Kidney (tissue), 14 donors: Measurements from ENCODE around the gene RAPH1. TPM values are rescaled to one million over a fixed set of nuclear protein-coding genes. Genes with fewer than 3 reads are reported as not detected.

Source experiments
- DNase-seq, 5 donors: peaks; one replicate each; pipeline ENCODE4 v3.0.0-alpha.2; 2013 to 2020
- FAIRE-seq: peaks from 2 replicates; lab custom pipeline; 2012; peaks lifted over from hg19 to GRCh38; lab: Jason Lieb, UNC
- H3K27ac ChIP-seq, 2 donors: one replicate each; pipeline ENCODE4 v1.7.0; 2013; ENCODE audit warnings: low read depth in 2 of 2, low read length in 2 of 2, inconsistent platforms in 1 of 2
- H3K27me3 ChIP-seq: one replicate; pipeline ENCODE4 v1.7.1; 2013; ENCODE audit warnings: low read length, inconsistent platforms; ENCODE audit not compliant: control insufficient read depth, insufficient read depth
- H3K36me3 ChIP-seq, 3 donors: one replicate each; pipeline versions ENCODE4 v1.7.0 to v1.7.1; 2013; ENCODE audit warnings: low read length in 3 of 3, control low read depth in 1 of 3, inconsistent platforms in 1 of 3; ENCODE audit not compliant: insufficient read depth in 3 of 3, control insufficient read depth in 2 of 3
- H3K4me1 ChIP-seq, 3 donors: one replicate each; pipeline versions ENCODE4 v1.7.0 to v1.7.1; 2013; ENCODE audit warnings: low read length in 3 of 3, inconsistent platforms in 1 of 3, low read depth in 1 of 3; ENCODE audit not compliant: control insufficient read depth in 2 of 3, insufficient read depth in 2 of 3
- H3K4me3 ChIP-seq, 3 donors: one replicate each; pipeline versions ENCODE4 v1.7.0 to v1.8.1; 2013; ENCODE audit warnings: low read length in 3 of 3, control low read depth in 1 of 3, inconsistent platforms in 1 of 3
- H3K9ac ChIP-seq, 3 donors: one replicate each; pipeline versions ENCODE4 v1.7.0 to v1.7.1; 2013; ENCODE audit warnings: low read length in 3 of 3, control low read depth in 1 of 3, inconsistent platforms in 1 of 3
- H3K9me3 ChIP-seq, 3 donors: one replicate each; pipeline versions ENCODE4 v1.7.0 to v1.7.1; 2013; ENCODE audit warnings: low read length in 3 of 3, control low read depth in 1 of 3, inconsistent platforms in 1 of 3; ENCODE audit not compliant: control insufficient read depth in 2 of 3, insufficient read depth in 1 of 3
- intact Hi-C: fragments of 100-400 bp; cut with DNase I; formaldehyde crosslinking; loops from one replicate; pipeline ENCODE4 v1.11.1; 2022
- polyA plus RNA-seq: library from polyadenylated mRNA; stranded (reverse); fragments of 350-450 nt; fragmentation: Illumina TruSeq; extraction: RNeasy Lipid Tissue Mini Kit (QIAGEN cat#74804); gene quantifications from one replicate; pipeline ENCODE4 v1.2.3, GENCODE V29; 2014; ENCODE audit warnings: low read depth, low replicate concordance; ENCODE audit not compliant: insufficient read depth
- total RNA-seq: library from RNA; stranded (reverse); fragmentation: NEBNext Ultra II Directional; extraction: Animal tissue kit (Norgen Biotek cat#: 25700); gene quantifications from one replicate; pipeline ENCODE4 v1.2.1, GENCODE V29; 2021
- TF ChIP-seq, protein P1 (sequence below): IDR thresholded peaks from 3 replicates; pipeline ENCODE4 v1.5.1; 2012; ENCODE audit warnings: mild to moderate bottlenecking, moderate library complexity, borderline replicate concordance; ENCODE audit not compliant: insufficient read depth; ENCODE audit errors: extremely low read depth
- donor health status: control.
- donor health status: control.
- donor health status: control.
- donor health status: control.
- donor health status: control.
- donor health status: DM: yes; HTN: yes; CAD: no.
- donor health status: Normal renal cell carcinoma (clear cell type).

The RAPH1 gene
- total and polyA plus RNA-seq, 2 donors from 2014 or later: 3.5 to 90.7 TPM

DNA sequence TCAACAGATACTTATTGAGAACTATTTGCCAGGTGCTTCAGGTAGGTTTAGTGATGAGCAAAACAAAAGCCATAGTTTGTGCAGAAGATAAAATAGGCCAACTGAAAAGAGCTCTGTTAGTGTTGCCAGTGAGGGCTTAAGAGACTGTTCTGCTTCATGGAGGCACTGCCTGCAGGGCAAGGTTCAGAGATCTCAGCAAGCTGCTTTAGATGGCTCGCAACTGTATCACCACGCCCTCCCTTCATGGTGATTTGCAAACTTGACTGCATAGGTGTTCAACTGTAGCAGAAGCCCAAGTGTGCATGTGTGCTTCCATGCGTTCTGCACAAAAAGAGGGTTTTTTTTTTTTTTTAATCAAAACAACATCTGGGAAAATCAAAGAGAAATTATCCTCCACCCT lies 84.5 kb downstream of the RAPH1 start:
- FAIRE-seq: no peak
- no peak for DNase-seq
- Histone ChIP-seq H3K4me3 (no peak overlapping the region), H3K36me3 (peaks cover 2 to 24% (median 9%) of the 10 kb centered on the region in 3 donors), H3K27ac (no peak overlapping the region), H3K9me3 (no peaks in the 10 kb centered on the region), H3K9ac (no peak overlapping the region), H3K4me1 (peaks cover 0 to 8% (median 0%) of the 10 kb centered on the region in 3 donors), H3K27me3 (no peaks in the 10 kb centered on the region)
- TF ChIP-seq, protein P1, sequence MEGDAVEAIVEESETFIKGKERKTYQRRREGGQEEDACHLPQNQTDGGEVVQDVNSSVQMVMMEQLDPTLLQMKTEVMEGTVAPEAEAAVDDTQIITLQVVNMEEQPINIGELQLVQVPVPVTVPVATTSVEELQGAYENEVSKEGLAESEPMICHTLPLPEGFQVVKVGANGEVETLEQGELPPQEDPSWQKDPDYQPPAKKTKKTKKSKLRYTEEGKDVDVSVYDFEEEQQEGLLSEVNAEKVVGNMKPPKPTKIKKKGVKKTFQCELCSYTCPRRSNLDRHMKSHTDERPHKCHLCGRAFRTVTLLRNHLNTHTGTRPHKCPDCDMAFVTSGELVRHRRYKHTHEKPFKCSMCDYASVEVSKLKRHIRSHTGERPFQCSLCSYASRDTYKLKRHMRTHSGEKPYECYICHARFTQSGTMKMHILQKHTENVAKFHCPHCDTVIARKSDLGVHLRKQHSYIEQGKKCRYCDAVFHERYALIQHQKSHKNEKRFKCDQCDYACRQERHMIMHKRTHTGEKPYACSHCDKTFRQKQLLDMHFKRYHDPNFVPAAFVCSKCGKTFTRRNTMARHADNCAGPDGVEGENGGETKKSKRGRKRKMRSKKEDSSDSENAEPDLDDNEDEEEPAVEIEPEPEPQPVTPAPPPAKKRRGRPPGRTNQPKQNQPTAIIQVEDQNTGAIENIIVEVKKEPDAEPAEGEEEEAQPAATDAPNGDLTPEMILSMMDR: no peak
- intact Hi-C loops: no loop called here

DNA sequence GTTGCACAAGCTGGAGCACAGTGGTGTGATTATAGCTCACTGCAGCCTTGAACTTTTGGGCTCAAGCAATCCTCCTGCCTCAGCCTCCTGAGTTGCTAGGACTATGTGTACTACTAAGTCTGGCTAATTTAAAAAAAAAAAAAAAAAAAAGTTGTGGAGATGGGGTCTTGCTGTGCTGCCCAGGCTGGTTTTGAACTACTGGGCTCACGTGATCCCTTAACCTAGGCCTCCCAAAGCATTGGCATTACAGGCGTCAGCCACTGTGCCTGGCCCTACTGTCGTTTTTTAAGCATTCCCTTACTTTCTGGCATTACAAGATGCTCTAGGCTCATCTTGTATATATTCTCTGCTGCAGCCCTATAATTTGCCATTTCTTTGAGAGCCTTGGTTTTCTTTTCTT lies 88.3 kb downstream of the RAPH1 start:
- no peak for FAIRE-seq
- TF ChIP-seq, protein P1: no peak
- Histone ChIP-seq H3K4me1 (peaks cover 0 to 5% (median 0%) of the 10 kb centered on the region in 3 donors), H3K27ac (no peak overlapping the region), H3K36me3 (peaks cover 2 to 26% (median 8%) of the 10 kb centered on the region in 3 donors), H3K9ac (no peak overlapping the region), H3K4me3 (no peak overlapping the region), H3K9me3 (no peaks in the 10 kb centered on the region), H3K27me3 (no peaks in the 10 kb centered on the region)
- no peak for DNase-seq
- intact Hi-C loops: no loop called here

DNA sequence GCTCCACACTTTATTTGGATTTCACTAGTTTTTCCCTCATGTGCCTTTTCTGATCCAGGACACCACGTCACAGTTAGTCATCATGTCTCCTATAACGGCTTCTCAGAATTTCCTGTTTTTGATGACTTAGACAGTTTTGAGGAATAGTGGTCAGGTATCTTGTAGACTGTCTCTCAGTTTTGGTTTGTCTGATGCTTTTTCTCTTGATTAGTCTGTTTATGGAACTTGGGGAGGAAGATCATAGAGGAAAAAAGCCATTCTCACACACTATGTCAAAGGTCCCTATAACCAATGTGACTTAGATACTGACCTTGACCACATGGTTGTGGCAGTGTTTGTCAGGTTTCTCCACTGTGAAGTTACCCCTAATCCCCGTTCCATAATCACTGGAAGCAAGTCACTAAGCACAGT lies 89.0 kb downstream of the RAPH1 start:
- Histone ChIP-seq H3K27me3 (no peaks in the 10 kb centered on the region), H3K9ac (no peak overlapping the region), H3K4me1 (peaks cover 0 to 5% (median 0%) of the 10 kb centered on the region in 3 donors), H3K9me3 (no peaks in the 10 kb centered on the region), H3K36me3 (peaks cover 4 to 27% (median 11%) of the 10 kb centered on the region in 3 donors), H3K4me3 (no peak overlapping the region), H3K27ac (no peak overlapping the region)
- no peak for DNase-seq
- TF ChIP-seq, protein P1: no peak
- intact Hi-C loops: no loop called here
- no peak for FAIRE-seq

DNA sequence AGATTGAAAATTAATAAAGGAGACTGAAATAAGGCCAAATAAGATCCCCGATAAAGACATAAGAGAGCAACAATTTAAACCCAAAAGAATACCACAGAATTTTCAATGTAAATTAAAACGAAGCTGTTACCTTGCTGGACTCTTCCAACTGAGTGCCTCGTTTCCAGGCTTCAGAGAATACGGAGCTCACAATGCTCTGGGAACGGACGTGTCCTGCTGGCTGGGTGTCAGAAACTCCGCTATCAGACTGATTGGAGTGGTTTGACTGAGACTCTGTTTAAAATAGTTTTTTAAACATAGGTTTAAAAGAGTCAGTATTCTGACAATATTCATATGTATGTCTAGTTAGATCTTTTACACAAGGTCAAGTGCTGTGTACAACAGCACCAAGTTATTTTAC lies 90.4 kb downstream of the RAPH1 start:
- intact Hi-C loops: no loop called here
- DNase-seq (no peak), FAIRE-seq (no peak)
- H3K9ac ChIP-seq: no peak overlapping the region
- H3K4me3 ChIP-seq: no peak overlapping the region
- H3K27me3 ChIP-seq: no peaks in the 10 kb centered on the region
- H3K9me3 ChIP-seq: no peaks in the 10 kb centered on the region
- peaks cover 4 to 27% (median 10%) of the 10 kb centered on the region in 3 donors for H3K36me3 ChIP-seq
- H3K4me1 ChIP-seq: peaks cover 0 to 5% (median 0%) of the 10 kb centered on the region in 3 donors
- TF ChIP-seq, protein P1: no peak
- H3K27ac ChIP-seq: no peak overlapping the region
